ENCODE data around the gene JAK1. TPM values are rescaled to one million over a fixed set of nuclear protein-coding genes. Genes with fewer than 3 reads are reported as not detected.

The JAK1 gene
- total and polyA plus RNA-seq, 10 of the 15 experiments (the other 5 are each of a cell fraction or from before 2014, with no cell fraction given): 9.6 to 45.5 (median 35.7) TPM

- intact Hi-C loops (cut with micrococcal nuclease; ENCODE audit: unreplicated experiment): no loop called here
- Histone ChIP-seq H3K27ac (ENCODE audit: control insufficient read depth, insufficient read depth) (no peak overlapping the region), H3K9me3 (replicated peaks; ENCODE audit: control insufficient read depth, insufficient read depth, low read length) (peaks cover 2% of the 10 kb centered on the region; the same call in 2 of the 3 replicates), H2AFZ (ENCODE audit: control insufficient read depth, low read depth, low read length) (no peak overlapping the region), H3K27me3 (replicated peaks in 1 of 2; ENCODE audit: control insufficient read depth in 2 of 2, insufficient read depth in 2 of 2, low read length in 1 of 2) (no peaks in the 10 kb centered on the region; a peak in 1 of 4 replicates), H4K20me1 (ENCODE audit: control insufficient read depth, insufficient read depth) (no peaks in the 10 kb centered on the region), H3K4me1 (ENCODE audit: control insufficient read depth, insufficient read depth, low read length) (no peaks in the 10 kb centered on the region), H3K36me3 (ENCODE audit: control insufficient read depth in 2 of 2, insufficient read depth in 2 of 2, low read length in 1 of 2) (no peaks in the 10 kb centered on the region), H3K4me2 (ENCODE audit: control insufficient read depth, insufficient read depth) (no peak overlapping the region), H3K79me2 (ENCODE audit: control insufficient read depth, insufficient read depth, low read length) (no peaks in the 10 kb centered on the region), H3K4me3 (no peak overlapping the region), H3K9ac (ENCODE audit: control insufficient read depth, insufficient read depth, low read length) (no peak overlapping the region)
- ChIA-PET POLR2A (no interaction called here), RAD21 (ENCODE audit: unreplicated experiment) (no interaction called here), CTCF (no interaction called here), SMC1A (ENCODE audit: uncharacterized antibody, unreplicated experiment) (no interaction called here)
- WGBS (ENCODE audit: insufficient coverage, insufficient replicate concordance, low lambda C conversion rate, missing lambda C conversion rate): 53% methylated on average over 5 of the region's 5 CpGs
- in situ Hi-C loops (cut with MboI): no loop called here
- no peak for FAIRE-seq
- no peak for DNase-seq (ENCODE audit: low read depth, low spot score)
- TF ChIP-seq SMARCA5 (IDR thresholded peaks at IDR 0.05) (no peak), MEF2B (IDR thresholded peaks at IDR 0.05; ENCODE audit: partially characterized antibody, poor library complexity, severe bottlenecking) (no peak), TCF12 (IDR thresholded peaks at IDR 0.05; ENCODE audit: low read depth, low read length) (no peak), RB1 (IDR thresholded peaks at IDR 0.05; ENCODE audit: borderline replicate concordance) (no peak), IRF5 (IDR thresholded peaks at IDR 0.05; ENCODE audit: borderline replicate concordance) (no peak), NFYA (IDR thresholded peaks at IDR 0.05; ENCODE audit: borderline replicate concordance, low read depth, low read length) (no peak)
- ATAC-seq: no peak
- BruUV-seq (replicated peaks): no TSS peak
Measured at GRCh38 chr1:64995316-64995715, 29.0 kb upstream of the JAK1 start.
